B cell (primary cell): ENCODE measurements around the gene CD6. TPM values are rescaled to one million over a fixed set of nuclear protein-coding genes. Genes with fewer than 3 reads are reported as not detected.

ENCODE experiments used
- ATAC-seq: fragments of 200-7000 bp; cut with Tn5 transposase; one replicate; pipeline ENCODE4 v1.10.0; 2021; ENCODE audit warnings: low read depth, mild to moderate bottlenecking, moderate number of reproducible peaks, moderate library complexity
- CTCF ChIA-PET: fragments of 350-600 bp; sonication (Branson Sonifier 250); formaldehyde crosslinking; loops from one replicate; lab custom pipeline; 2021; ENCODE audit warnings: antibody characterized with exemption, inconsistent platforms; lab: Charles Lee
- POLR2A ChIA-PET: fragments of 350-600 bp; sonication (Branson Sonifier 250); formaldehyde crosslinking; loops from one replicate; lab custom pipeline; 2021; ENCODE audit warnings: antibody characterized with exemption; lab: Charles Lee
- DNase-seq: peaks from one replicate; pipeline ENCODE4 v3.0.0; 2013
- H2AFZ ChIP-seq: 2 replicates; pipeline ENCODE4 v1.6.1; 2012; ENCODE audit warnings: mild to moderate bottlenecking, low read depth, low read length; ENCODE audit not compliant: insufficient read depth, poor library complexity, severe bottlenecking
- H3K27ac ChIP-seq, 2 donors: 1 replicate in 1 of 2; 2 replicates in 1 of 2; pipeline ENCODE4 v1.5.1; 2012 to 2013; ENCODE audit warnings: low read length in 2 of 2, mild to moderate bottlenecking in 2 of 2, moderate library complexity in 1 of 2
- H3K27me3 ChIP-seq, 4 experiments: fragments of 200-600 bp in 1 of 4; sonication (generic) in 1 of 4; replicated peaks in 1 of 4; 1 replicate in 2 of 4; 2 replicates in 2 of 4; pipeline versions ENCODE4 v1.6.1 to v1.7.0; 2013 to 2016; ENCODE audit warnings: low read length in 3 of 4, mild to moderate bottlenecking in 2 of 4, mixed read lengths in 1 of 4, moderate library complexity in 1 of 4; ENCODE audit not compliant: insufficient read depth in 4 of 4, control insufficient read depth in 3 of 4; ENCODE audit errors: control extremely low read depth in 1 of 4
- H3K36me3 ChIP-seq, 2 experiments: replicated peaks in 1 of 2; 1 replicate in 1 of 2; 2 replicates in 1 of 2; pipeline versions ENCODE4 v1.6.1 to v1.7.1; 2013; ENCODE audit warnings: low read length in 1 of 2; ENCODE audit not compliant: insufficient read depth in 2 of 2, control insufficient read depth in 1 of 2; ENCODE audit errors: control extremely low read depth in 1 of 2, extremely low read depth in 1 of 2
- H3K4me1 ChIP-seq, 2 donors: fragments of 200-600 bp in 1 of 2; sonication (generic) in 1 of 2; 1 replicate in 1 of 2; 2 replicates in 1 of 2; pipeline versions ENCODE4 v1.5.1 to v1.6.1; 2013 to 2017; ENCODE audit warnings: low read length in 2 of 2; ENCODE audit not compliant: control insufficient read depth in 2 of 2, insufficient read depth in 2 of 2
- H3K4me2 ChIP-seq: replicated peaks from 2 replicates; pipeline ENCODE3; 2012; ENCODE audit warnings: mild to moderate bottlenecking, low read depth, low read length; ENCODE audit not compliant: poor library complexity, severe bottlenecking
- H3K4me3 ChIP-seq, 5 experiments: fragments of 200-600 bp in 1 of 5; sonication (generic) in 1 of 5; 1 replicate in 3 of 5; 2 replicates in 2 of 5; pipeline versions ENCODE4 v1.5.1 to v1.7.0; 2011 to 2016; ENCODE audit warnings: low read length in 4 of 5, mild to moderate bottlenecking in 4 of 5, low read depth in 2 of 5, control low read depth in 1 of 5, moderate library complexity in 1 of 5; ENCODE audit not compliant: insufficient read depth in 1 of 5; ENCODE audit errors: control extremely low read depth in 1 of 5, extremely low read depth in 1 of 5
- H3K79me2 ChIP-seq: fragments of 200-600 bp; sonication (generic); one replicate; pipeline ENCODE4 v1.6.0; 2016; ENCODE audit warnings: low read length; ENCODE audit not compliant: control insufficient read depth, insufficient read depth
- H3K9ac ChIP-seq: fragments of 200-600 bp; sonication (generic); 2 replicates; pipeline ENCODE4 v1.6.1; 2017; ENCODE audit warnings: mild to moderate bottlenecking, low read length, moderate library complexity
- H3K9me3 ChIP-seq, 3 donors: one replicate each; pipeline versions ENCODE4 v1.6.1 to v1.7.1; 2013; ENCODE audit warnings: low read length in 2 of 3; ENCODE audit not compliant: control insufficient read depth in 2 of 3, insufficient read depth in 1 of 3; ENCODE audit errors: control extremely low read depth in 1 of 3
- H4K20me1 ChIP-seq: 2 replicates; pipeline ENCODE4 v1.6.0; 2012; ENCODE audit warnings: mild to moderate bottlenecking, low read length; ENCODE audit not compliant: insufficient read depth, control insufficient read depth, poor library complexity, severe bottlenecking
- H3K27ac Mint-ChIP-seq: one replicate; pipeline ENCODE4 v1.8.0; 2021; ENCODE audit warnings: mixed read lengths
- H3K27me3 Mint-ChIP-seq: one replicate; pipeline ENCODE4 v1.8.0; 2021; ENCODE audit warnings: mixed read lengths
- H3K4me1 Mint-ChIP-seq: one replicate; pipeline ENCODE4 v1.8.0; 2021; ENCODE audit warnings: mixed read lengths
- H3K4me3 Mint-ChIP-seq: one replicate; pipeline ENCODE4 v1.8.0; 2021; ENCODE audit warnings: mixed read lengths
- H3K9me3 Mint-ChIP-seq: one replicate; pipeline ENCODE4 v1.8.0; 2022; ENCODE audit warnings: mixed read lengths; ENCODE audit not compliant: insufficient read depth
- CTCF ChIP-seq: fragments of 200-600 bp; IDR thresholded peaks from one replicate; pipeline ENCODE4 v1.8.0; 2022; ENCODE audit warnings: antibody characterized with exemption, mild to moderate bottlenecking
- EZH2 ChIP-seq: IDR thresholded peaks from 2 replicates; pipeline ENCODE4 v1.6.1; 2012; ENCODE audit warnings: borderline replicate concordance, low read depth, mild to moderate bottlenecking, moderate library complexity, low read length; ENCODE audit not compliant: insufficient read depth, poor library complexity, severe bottlenecking
- WGBS: methylation state at CpG from one replicate; pipeline ENCODE4 v1.1.5; 2013; ENCODE audit warnings: missing lambda C conversion rate; ENCODE audit not compliant: insufficient coverage; 5-methylcytosine and 5-hydroxymethylcytosine counted together
- intact Hi-C: fragments of 100-400 bp; cut with micrococcal nuclease; formaldehyde crosslinking; loops from one replicate; pipeline ENCODE4 v1.10.0; 2022
- polyA plus RNA-seq: library from polyadenylated mRNA; depleted of rRNA; stranded (reverse); fragments of >200 nt; gene quantifications from 2 replicates; pipeline ENCODE4 v1.2.3, GENCODE V29; 2012
- total RNA-seq, 2 donors: library from RNA; stranded (reverse); fragments of 120-200 nt in 1 of 2; gene quantifications; 1 replicate in 1 of 2; 2 replicates in 1 of 2; pipeline versions ENCODE4 v1.2.3 to v1.2.4, GENCODE V29; 2013 to 2022

Gene CD6
- total and polyA plus RNA-seq, 2 donors (not counting 1 experiment from before 2014, with no cell fraction given): 9.3 to 13.6 TPM

GRCh38 chr11:60927061-60927592 lies 44.4 kb upstream of the CD6 start:
- Mint-ChIP-seq H3K4me1 (peaks cover 46% of the 10 kb centered on the region), H3K9me3 (no peaks in the 10 kb centered on the region), H3K4me3 (no peak overlapping the region), H3K27ac (no peak overlapping the region), H3K27me3 (peaks cover 7% of the 10 kb centered on the region)
- Histone ChIP-seq H3K27me3 (peaks cover 0 to 28% (median 7%) of the 10 kb centered on the region in 4 experiments), H3K4me3 (no peak overlapping the region), H3K4me1 (peaks cover 40 to 49% of the 10 kb centered on the region in 2 donors), H4K20me1 (peaks cover 20% of the 10 kb centered on the region), H3K4me2 (no peak overlapping the region), H3K36me3 (peaks cover 0 to 9% of the 10 kb centered on the region in 2 experiments), H3K27ac (no peak overlapping the region), H3K9ac (no peak overlapping the region), H3K9me3 (peaks cover 0 to 4% (median 0%) of the 10 kb centered on the region in 3 donors), H2AFZ (no peak overlapping the region), H3K79me2 (no peaks in the 10 kb centered on the region)
- TF ChIP-seq CTCF (no peak), EZH2 (no peak)
- CTCF ChIA-PET: interaction anchor here (1.0 to 5.6 kb wide), 2 partner anchors 12 to 44 kb away, joined by 3 to 26 read pairs; partner anchors contain the start of gene TMEM109
- POLR2A ChIA-PET: interaction anchor here (0.6 to 11.4 kb wide), 2 partner anchors 10 to 87 kb away, joined by 3 to 96 read pairs; partner anchors contain the start of gene TMEM109
- WGBS: 85% methylated on average over 7 of the region's 8 CpGs
- ATAC-seq (no peak), DNase-seq (no peak)
- intact Hi-C loops: no loop called here

GRCh38 chr11:60927600-60927999 lies 43.9 kb upstream of the CD6 start:
- peaks cover 0 to 5% of the 10 kb centered on the region in 2 experiments for H3K36me3 ChIP-seq
- Mint-ChIP-seq H3K4me1 (peaks cover 48% of the 10 kb centered on the region), H3K4me3 (no peak overlapping the region), H3K27me3 (peaks cover 7% of the 10 kb centered on the region), H3K9me3 (no peaks in the 10 kb centered on the region), H3K27ac (no peak overlapping the region)
- intact Hi-C loops: no loop called here
- TF ChIP-seq CTCF (no peak), EZH2 (no peak)
- H3K4me3 ChIP-seq: no peak overlapping the region
- peaks cover 0 to 24% (median 7%) of the 10 kb centered on the region in 4 experiments for H3K27me3 ChIP-seq
- H3K4me2 ChIP-seq: no peak overlapping the region
- no peak overlapping the region for H3K27ac ChIP-seq
- DNase-seq: no peak
- no peak overlapping the region for H2AFZ ChIP-seq
- H3K9me3 ChIP-seq: peaks cover 0 to 4% (median 0%) of the 10 kb centered on the region in 3 donors
- no peak for ATAC-seq
- H3K4me1 ChIP-seq: peaks cover 45 to 54% of the 10 kb centered on the region in 2 donors
- ChIA-PET CTCF (interaction anchor here (1.0 to 5.6 kb wide), 2 partner anchors 12 to 43 kb away, joined by 3 to 26 read pairs; partner anchors contain the start of gene TMEM109), POLR2A (interaction anchor here (0.6 to 11.4 kb wide), 2 partner anchors 11 to 87 kb away, joined by 3 to 96 read pairs; partner anchors contain the start of gene TMEM109)
- WGBS: 90% methylated on average over 11 of the region's 16 CpGs
- no peaks in the 10 kb centered on the region for H3K79me2 ChIP-seq
- H4K20me1 ChIP-seq: peaks cover 16% of the 10 kb centered on the region
- H3K9ac ChIP-seq: no peak overlapping the region
